RWPE2 (cell line): Measurements from ENCODE around the gene WDR62.

Experiments
- ATAC-seq: fragments of 200-7000 bp; cut with Tn5 transposase; 3 replicates; pipeline ENCODE4 v1.9.1; 2021; ENCODE audit warnings: low read depth
- DNase-seq: peaks from one replicate; pipeline ENCODE4 v3.0.0-alpha.2; 2020; ENCODE audit warnings: low spot score
- H3K27ac ChIP-seq: fragments of 450-650 bp; 2 replicates; pipeline ENCODE4 v1.5.1; 2017; ENCODE audit warnings: mild to moderate bottlenecking; ENCODE audit not compliant: poor library complexity, severe bottlenecking
- H3K27me3 ChIP-seq: fragments of 250-450 bp; sonication (Bioruptor Pico); 2 replicates; pipeline ENCODE4 v1.5.1; 2021; ENCODE audit warnings: mild to moderate bottlenecking, moderate library complexity; ENCODE audit not compliant: insufficient read depth, poor library complexity, severe bottlenecking
- H3K36me3 ChIP-seq: fragments of 250-450 bp; sonication (Bioruptor Pico); 2 replicates; pipeline ENCODE4 v1.5.1; 2020; ENCODE audit warnings: low read depth, mild to moderate bottlenecking, moderate library complexity
- H3K4me1 ChIP-seq: fragments of 250-450 bp; sonication (Bioruptor Pico); 2 replicates; pipeline ENCODE4 v1.5.1; 2021; ENCODE audit warnings: mild to moderate bottlenecking, moderate library complexity; ENCODE audit not compliant: insufficient read depth, poor library complexity, severe bottlenecking
- H3K4me3 ChIP-seq: fragments of 250-450 bp; sonication (Bioruptor Pico); 2 replicates; pipeline ENCODE4 v1.5.1; 2021; ENCODE audit warnings: mild to moderate bottlenecking, moderate library complexity; ENCODE audit not compliant: severe bottlenecking
- H3K9me3 ChIP-seq: fragments of 250-450 bp; sonication (Bioruptor Pico); 2 replicates; pipeline ENCODE4 v1.5.1; 2021; ENCODE audit warnings: mild to moderate bottlenecking, moderate library complexity; ENCODE audit not compliant: severe bottlenecking
- TF ChIP-seq, protein P1 (sequence below): fragments of 450-650 bp; IDR thresholded peaks from one replicate; pipeline ENCODE4 v1.5.1; 2017; ENCODE audit warnings: mild to moderate bottlenecking, moderate library complexity; ENCODE audit not compliant: poor library complexity, severe bottlenecking

Gene WDR62

DNA sequence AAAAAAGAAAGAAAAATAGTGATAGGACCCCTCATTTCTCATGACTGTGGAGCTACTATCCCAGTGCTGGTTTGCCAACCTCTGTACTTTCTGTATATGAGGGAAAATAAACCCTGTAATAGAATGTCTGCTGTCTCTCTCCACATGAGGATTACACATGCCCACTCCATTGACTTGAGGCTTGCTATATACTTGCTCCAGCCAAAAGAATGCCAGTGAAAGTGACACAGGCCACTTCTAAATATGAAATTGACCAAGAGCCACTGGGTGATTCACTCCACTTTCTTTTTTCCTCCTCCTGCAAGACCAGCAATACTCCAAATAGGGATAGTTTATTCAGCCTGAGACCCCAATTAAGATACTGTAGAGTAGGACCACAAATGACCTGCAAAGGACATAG, 6.9 kb upstream of the WDR62 start:
- H3K27me3 ChIP-seq: no peaks in the 10 kb centered on the region
- H3K9me3 ChIP-seq: no peaks in the 10 kb centered on the region
- H3K27ac ChIP-seq: no peak overlapping the region
- DNase-seq (no peak), ATAC-seq (no peak)
- TF ChIP-seq, protein P1, sequence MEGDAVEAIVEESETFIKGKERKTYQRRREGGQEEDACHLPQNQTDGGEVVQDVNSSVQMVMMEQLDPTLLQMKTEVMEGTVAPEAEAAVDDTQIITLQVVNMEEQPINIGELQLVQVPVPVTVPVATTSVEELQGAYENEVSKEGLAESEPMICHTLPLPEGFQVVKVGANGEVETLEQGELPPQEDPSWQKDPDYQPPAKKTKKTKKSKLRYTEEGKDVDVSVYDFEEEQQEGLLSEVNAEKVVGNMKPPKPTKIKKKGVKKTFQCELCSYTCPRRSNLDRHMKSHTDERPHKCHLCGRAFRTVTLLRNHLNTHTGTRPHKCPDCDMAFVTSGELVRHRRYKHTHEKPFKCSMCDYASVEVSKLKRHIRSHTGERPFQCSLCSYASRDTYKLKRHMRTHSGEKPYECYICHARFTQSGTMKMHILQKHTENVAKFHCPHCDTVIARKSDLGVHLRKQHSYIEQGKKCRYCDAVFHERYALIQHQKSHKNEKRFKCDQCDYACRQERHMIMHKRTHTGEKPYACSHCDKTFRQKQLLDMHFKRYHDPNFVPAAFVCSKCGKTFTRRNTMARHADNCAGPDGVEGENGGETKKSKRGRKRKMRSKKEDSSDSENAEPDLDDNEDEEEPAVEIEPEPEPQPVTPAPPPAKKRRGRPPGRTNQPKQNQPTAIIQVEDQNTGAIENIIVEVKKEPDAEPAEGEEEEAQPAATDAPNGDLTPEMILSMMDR: no peak
- no peak overlapping the region for H3K4me3 ChIP-seq
- peaks cover 3% of the 10 kb centered on the region for H3K4me1 ChIP-seq
- peaks cover 7% of the 10 kb centered on the region; the same call in 1 of the 2 replicates for H3K36me3 ChIP-seq

DNA sequence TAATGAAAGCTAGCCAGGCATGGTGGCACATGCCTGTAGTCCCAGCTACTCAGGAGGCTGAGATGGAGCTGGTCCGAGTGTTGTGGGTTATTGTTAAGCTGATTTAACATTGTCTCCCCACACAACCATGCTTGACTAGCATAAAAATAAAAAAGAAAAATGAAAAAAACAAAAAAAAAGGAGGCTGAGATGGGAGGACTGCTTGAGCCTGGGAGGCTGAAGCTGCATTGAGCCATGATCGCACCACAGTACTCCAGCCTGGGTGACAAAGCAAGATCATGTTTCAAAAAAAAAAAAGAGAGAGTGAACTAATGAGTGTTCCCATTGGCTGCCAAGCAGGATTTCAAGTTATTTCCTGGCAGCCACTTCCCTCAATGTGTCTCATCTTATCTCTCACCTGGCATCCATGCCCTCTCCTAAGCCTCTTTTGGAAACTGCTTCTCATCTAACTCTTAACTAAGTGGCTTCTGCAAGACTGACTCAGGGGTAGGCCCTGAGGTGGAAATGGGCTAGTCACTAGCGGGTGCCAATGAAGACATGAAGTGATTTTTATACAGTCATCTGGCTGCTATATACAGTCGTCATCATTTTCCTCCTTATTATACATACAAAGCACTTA, 5.5 kb upstream of the WDR62 start:
- peaks cover 3% of the 10 kb centered on the region for H3K4me1 ChIP-seq
- ATAC-seq (no peak), DNase-seq (no peak)
- H3K36me3 ChIP-seq: peaks cover 3% of the 10 kb centered on the region; the same call in 1 of the 2 replicates
- TF ChIP-seq, protein P1: no peak
- H3K27ac ChIP-seq: peak overlapping the region; percentile 14
- H3K9me3 ChIP-seq: no peaks in the 10 kb centered on the region
- no peaks in the 10 kb centered on the region for H3K27me3 ChIP-seq
- H3K4me3 ChIP-seq: no peak overlapping the region

DNA sequence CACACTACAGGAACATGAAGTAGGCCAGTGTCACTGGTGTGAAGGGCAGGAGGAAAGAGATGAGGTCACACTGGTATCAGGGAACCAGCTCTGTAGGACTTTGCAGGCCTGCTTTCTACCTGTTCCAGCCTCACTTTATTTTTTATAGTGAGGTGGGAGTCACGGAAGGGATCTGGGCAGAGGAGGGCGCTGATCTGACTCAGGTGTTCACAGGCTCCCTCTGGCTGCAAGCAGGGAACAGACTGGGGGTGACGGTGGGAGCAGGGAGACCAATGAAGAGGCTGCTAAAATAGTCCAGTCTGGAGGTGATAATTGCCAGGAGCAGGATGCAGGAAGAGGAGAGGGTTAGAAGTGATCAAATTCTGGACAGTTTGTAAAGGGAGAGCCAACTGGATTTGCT, 3.5 kb upstream of the WDR62 start:
- Histone ChIP-seq H3K36me3 (no peaks in the 10 kb centered on the region), H3K9me3 (no peaks in the 10 kb centered on the region), H3K27me3 (no peaks in the 10 kb centered on the region), H3K4me1 (peaks cover 3% of the 10 kb centered on the region), H3K4me3 (no peak overlapping the region), H3K27ac (no peak overlapping the region)
- ATAC-seq (no peak), DNase-seq (no peak)
- TF ChIP-seq, protein P1: peak; percentile 32

DNA sequence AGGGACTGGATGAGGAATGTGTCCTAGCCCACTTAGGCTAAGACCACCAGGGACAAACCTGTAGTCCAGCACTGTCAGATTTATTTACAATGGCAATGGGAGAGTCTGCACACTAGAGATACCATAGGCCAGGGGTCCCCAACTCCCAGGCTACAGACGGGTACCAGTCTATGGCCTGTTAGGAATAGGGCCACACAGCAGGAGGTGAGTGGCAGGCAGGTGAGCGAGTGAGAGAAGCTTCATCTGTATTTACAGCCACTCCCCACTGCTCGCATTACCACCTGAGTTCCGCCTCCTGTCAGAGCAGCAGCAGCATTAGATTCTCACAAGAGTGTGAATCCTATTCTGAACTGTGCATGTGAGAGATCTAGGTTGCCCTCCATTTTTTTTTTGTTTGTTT, 3.1 kb upstream of the WDR62 start:
- Histone ChIP-seq H3K9me3 (no peaks in the 10 kb centered on the region), H3K36me3 (no peaks in the 10 kb centered on the region), H3K27me3 (no peaks in the 10 kb centered on the region), H3K4me3 (no peak overlapping the region), H3K4me1 (peaks cover 3% of the 10 kb centered on the region), H3K27ac (no peak overlapping the region)
- DNase-seq: no peak
- ATAC-seq: no peak
- TF ChIP-seq, protein P1: no peak

DNA sequence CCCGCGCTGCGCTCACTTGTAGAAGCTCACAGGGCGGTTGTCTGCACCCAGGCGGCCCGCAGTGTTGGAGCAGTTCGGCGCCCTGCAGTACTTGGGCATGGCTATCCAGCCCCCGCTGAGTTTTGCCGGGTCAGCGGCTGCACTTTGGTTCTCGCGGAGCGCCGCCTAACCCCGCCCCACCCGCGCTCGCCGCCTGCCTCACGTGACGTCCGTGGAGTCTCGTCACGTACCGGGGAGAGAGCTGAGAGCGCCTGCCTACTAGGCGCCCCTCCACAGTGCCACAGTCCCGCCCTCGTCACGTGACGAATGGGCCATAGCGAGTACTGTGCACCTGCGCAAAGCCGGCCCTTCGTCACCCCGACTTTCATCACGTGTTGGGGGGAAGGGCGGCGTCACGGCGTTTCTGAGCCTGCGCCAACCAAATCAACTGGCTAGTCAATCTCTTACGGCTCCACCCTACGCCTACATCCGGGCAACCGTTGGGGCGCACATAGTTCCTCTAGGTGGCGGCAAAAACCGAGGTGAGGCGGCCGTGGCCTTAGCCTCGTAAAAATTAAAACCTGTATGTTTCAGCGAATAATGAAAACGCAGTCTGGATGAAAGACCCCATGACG, 471 bp upstream of the WDR62 start, which contains the start of gene THAP8:
Gene THAP8 (minus strand): TSS at position 167 of the 614 bp plus-strand sequence. CDS start 68 bp downstream, at position 99.
- TF ChIP-seq, protein P1: peak; percentile 47
- DNase-seq (peak; percentile 98), ATAC-seq (peak; percentile 79)
- H3K4me3 ChIP-seq: peak within 1 kb of the TSS; percentile 79
- H3K4me1 ChIP-seq: peaks cover 3% of the 10 kb centered on the region
- no peaks in the 10 kb centered on the region for H3K27me3 ChIP-seq
- H3K9me3 ChIP-seq: no peaks in the 10 kb centered on the region
- peak within 1 kb of the TSS; percentile 80 for H3K27ac ChIP-seq
- peaks cover 7% of the 10 kb centered on the region; the same call in 1 of the 2 replicates for H3K36me3 ChIP-seq
